Loucy (cell line): ENCODE measurements around the gene GLRX.

Source experiments
- EZH2phosphoT487 ChIP-seq: fragments of 200-600 bp; IDR thresholded peaks from 2 replicates; pipeline ENCODE4 v1.6.1; 2018; ENCODE audit warnings: antibody characterized with exemption, mild to moderate bottlenecking, moderate library complexity, borderline replicate concordance
- TF ChIP-seq, protein P1 (sequence below): fragments of 200-600 bp; sonication (generic); conservative IDR thresholded peaks from 2 replicates; pipeline ENCODE4 v1.5.1; 2014; ENCODE audit warnings: mild to moderate bottlenecking, antibody characterized with exemption, low read length

GRCh38 chr5:95791751-95792150 is 30.8 kb downstream of the GLRX start:
- TF ChIP-seq, protein P1, sequence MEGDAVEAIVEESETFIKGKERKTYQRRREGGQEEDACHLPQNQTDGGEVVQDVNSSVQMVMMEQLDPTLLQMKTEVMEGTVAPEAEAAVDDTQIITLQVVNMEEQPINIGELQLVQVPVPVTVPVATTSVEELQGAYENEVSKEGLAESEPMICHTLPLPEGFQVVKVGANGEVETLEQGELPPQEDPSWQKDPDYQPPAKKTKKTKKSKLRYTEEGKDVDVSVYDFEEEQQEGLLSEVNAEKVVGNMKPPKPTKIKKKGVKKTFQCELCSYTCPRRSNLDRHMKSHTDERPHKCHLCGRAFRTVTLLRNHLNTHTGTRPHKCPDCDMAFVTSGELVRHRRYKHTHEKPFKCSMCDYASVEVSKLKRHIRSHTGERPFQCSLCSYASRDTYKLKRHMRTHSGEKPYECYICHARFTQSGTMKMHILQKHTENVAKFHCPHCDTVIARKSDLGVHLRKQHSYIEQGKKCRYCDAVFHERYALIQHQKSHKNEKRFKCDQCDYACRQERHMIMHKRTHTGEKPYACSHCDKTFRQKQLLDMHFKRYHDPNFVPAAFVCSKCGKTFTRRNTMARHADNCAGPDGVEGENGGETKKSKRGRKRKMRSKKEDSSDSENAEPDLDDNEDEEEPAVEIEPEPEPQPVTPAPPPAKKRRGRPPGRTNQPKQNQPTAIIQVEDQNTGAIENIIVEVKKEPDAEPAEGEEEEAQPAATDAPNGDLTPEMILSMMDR: no peak
- no peak for TF ChIP-seq EZH2phosphoT487
